ENCODE data around the gene PEX14.

DNA sequence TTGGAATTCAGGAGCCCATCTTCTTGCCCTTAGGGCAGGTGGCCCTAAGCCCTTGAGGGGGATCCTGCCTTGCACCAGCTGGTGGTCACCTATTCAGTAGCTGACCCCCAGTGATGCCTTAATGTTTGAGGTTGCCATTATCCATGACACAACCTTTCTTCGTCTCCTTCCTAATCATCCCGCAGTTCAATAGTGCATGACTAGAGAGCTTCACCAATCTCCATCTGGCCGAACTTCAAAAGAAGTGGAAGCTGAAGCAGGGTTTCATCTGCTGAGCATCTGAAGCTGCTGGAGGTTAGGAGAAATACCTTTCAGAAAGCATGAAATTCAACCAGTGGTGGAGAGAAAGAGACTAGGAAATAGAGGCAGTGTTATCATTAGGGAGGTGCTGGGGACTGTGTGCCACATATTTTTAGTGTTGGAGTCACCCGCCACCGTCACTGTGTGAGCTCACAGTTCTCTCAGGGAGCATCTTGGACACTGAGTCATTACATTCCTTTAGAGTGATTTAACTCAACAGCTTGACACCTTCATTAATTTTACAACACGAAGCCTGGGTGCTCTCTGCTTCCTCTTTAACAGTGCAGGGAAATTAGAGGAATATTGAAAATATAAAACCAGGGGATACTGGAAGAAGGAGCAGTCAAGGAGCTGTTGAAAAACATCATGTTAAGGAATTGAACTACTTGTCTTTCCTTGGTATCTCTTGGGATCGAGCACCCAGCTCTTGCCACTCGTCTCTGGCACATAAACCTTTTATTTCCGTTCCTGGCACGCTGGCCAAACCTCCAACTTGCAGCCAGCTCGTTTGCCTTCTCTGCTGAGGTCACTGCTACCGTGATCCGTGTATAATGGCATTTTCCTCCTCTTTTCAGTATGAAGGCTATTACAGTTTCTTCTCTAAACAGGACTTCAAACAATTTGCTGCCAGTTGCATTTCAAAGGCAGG lies 53.6 kb downstream of the PEX14 start:
- TF ChIP-seq, protein P1, sequence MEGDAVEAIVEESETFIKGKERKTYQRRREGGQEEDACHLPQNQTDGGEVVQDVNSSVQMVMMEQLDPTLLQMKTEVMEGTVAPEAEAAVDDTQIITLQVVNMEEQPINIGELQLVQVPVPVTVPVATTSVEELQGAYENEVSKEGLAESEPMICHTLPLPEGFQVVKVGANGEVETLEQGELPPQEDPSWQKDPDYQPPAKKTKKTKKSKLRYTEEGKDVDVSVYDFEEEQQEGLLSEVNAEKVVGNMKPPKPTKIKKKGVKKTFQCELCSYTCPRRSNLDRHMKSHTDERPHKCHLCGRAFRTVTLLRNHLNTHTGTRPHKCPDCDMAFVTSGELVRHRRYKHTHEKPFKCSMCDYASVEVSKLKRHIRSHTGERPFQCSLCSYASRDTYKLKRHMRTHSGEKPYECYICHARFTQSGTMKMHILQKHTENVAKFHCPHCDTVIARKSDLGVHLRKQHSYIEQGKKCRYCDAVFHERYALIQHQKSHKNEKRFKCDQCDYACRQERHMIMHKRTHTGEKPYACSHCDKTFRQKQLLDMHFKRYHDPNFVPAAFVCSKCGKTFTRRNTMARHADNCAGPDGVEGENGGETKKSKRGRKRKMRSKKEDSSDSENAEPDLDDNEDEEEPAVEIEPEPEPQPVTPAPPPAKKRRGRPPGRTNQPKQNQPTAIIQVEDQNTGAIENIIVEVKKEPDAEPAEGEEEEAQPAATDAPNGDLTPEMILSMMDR (IDR thresholded peaks at IDR 0.05), result no peak
- no peak for TF ChIP-seq POLR2A (IDR thresholded peaks at IDR 0.05)
- TF ChIP-seq POLR2AphosphoS5 (IDR thresholded peaks at IDR 0.05), result no peak

Data from breast epithelium (tissue), 3 donors.